A549 (cell line): Measurements from ENCODE around the gene ARID5B. TPM values are rescaled to one million over a fixed set of nuclear protein-coding genes. Genes with fewer than 3 reads are reported as not detected.

ENCODE experiments used
- ATAC-seq, 2 experiments: fragments of 200-7000 bp in 1 of 2; fragments of >200 bp in 1 of 2; cut with Nextera tagmentation in 1 of 2; cut with Tn5 transposase in 1 of 2; 3 replicates each; pipeline versions ENCODE4 v1.8.0 to v1.9.1; 2018 to 2020; ENCODE audit warnings: mild to moderate bottlenecking in 1 of 2, moderate library complexity in 1 of 2
- CTCF ChIA-PET: fragments of 300-600 bp; sonication (Branson Sonifier 250); formaldehyde crosslinking; extraction: SDS; loops from one replicate; lab custom pipeline; 2021; ENCODE audit warnings: antibody characterized with exemption, inconsistent platforms; lab: Yijun Ruan, JAX
- POLR2A ChIA-PET: fragments of 350-600 bp; formaldehyde crosslinking; extraction: SDS; loops from one replicate; lab custom pipeline; 2021; ENCODE audit warnings: antibody characterized with exemption, inconsistent platforms; lab: Yijun Ruan, JAX
- DNase-seq, 2 experiments: peaks; one replicate each; pipeline versions ENCODE4 v3.0.0 to v3.0.0-alpha.2; 2011 to 2016; ENCODE audit warnings: low read depth in 1 of 2, low spot score in 1 of 2
- FAIRE-seq: peaks from 2 replicates; lab custom pipeline; 2011; peaks lifted over from hg19 to GRCh38; lab: Jason Lieb, UNC
- H3K27ac ChIP-seq, 2 experiments: fragments of >200 bp; sonication (Bioruptor Twin); formaldehyde crosslinking; 3 replicates each; pipeline ENCODE4 v1.5.1; 2016 to 2017
- H3K4me1 ChIP-seq: fragments of >200 bp; sonication (Bioruptor Twin); formaldehyde crosslinking; 3 replicates; pipeline ENCODE4 v1.6.1; 2016
- H3K4me2 ChIP-seq: fragments of >200 bp; sonication (Bioruptor Twin); formaldehyde crosslinking; 3 replicates; pipeline ENCODE4 v1.6.1; 2016
- H3K4me3 ChIP-seq: fragments of >200 bp; sonication (Bioruptor Twin); formaldehyde crosslinking; 3 replicates; pipeline ENCODE4 v1.5.1; 2016
- H3K9me3 ChIP-seq: fragments of >200 bp; sonication (Bioruptor Twin); formaldehyde crosslinking; 3 replicates; pipeline ENCODE4 v1.6.1; 2016
- BHLHE40 ChIP-seq: IDR thresholded peaks from 2 replicates; pipeline ENCODE4 v1.6.1; 2012; ENCODE audit warnings: low read depth, low read length, inconsistent platforms
- CBX8 ChIP-seq: fragments of 200-600 bp; sonication (generic); IDR thresholded peaks from 2 replicates; pipeline ENCODE4 v1.6.1; 2016
- EHMT2 ChIP-seq: fragments of 200-600 bp; sonication (generic); IDR thresholded peaks from 2 replicates; pipeline ENCODE4 v1.6.1; 2016; ENCODE audit warnings: antibody characterized with exemption, low read depth, mild to moderate bottlenecking, moderate library complexity
- EP300 ChIP-seq, 2 experiments: fragments of >200 bp; sonication (Bioruptor Twin); formaldehyde crosslinking; IDR thresholded peaks; 2 replicates in 1 of 2; 3 replicates in 1 of 2; pipeline ENCODE4 v1.6.1; 2016 to 2017
- ESRRA ChIP-seq: fragments of 150-350 bp; IDR thresholded peaks from 2 replicates; pipeline ENCODE4 v1.6.1; 2014; ENCODE audit warnings: mild to moderate bottlenecking, low read length, borderline replicate concordance
- FOSL2 ChIP-seq, 2 experiments: fragments of 450-650 bp in 1 of 2; fragments of >200 bp in 1 of 2; sonication (Bioruptor Twin) in 1 of 2; formaldehyde crosslinking; IDR thresholded peaks; 2 replicates each; pipeline versions ENCODE4 v1.5.0 to v1.6.1; 2016 to 2020; ENCODE audit warnings: mild to moderate bottlenecking in 1 of 2, moderate library complexity in 1 of 2
- GATA3 ChIP-seq: IDR thresholded peaks from 2 replicates; pipeline ENCODE4 v1.6.1; 2012; ENCODE audit warnings: borderline replicate concordance
- HEYL ChIP-seq: fragments of 250-450 bp; sonication (Bioruptor Pico); IDR thresholded peaks from 2 replicates; pipeline ENCODE4 v1.8.0; 2021; ENCODE audit warnings: mild to moderate bottlenecking, moderate library complexity
- HOXA7 ChIP-seq: fragments of 250-450 bp; sonication (Bioruptor Pico); IDR thresholded peaks from 2 replicates; pipeline ENCODE4 v1.5.0; 2020; ENCODE audit warnings: mild to moderate bottlenecking, moderate library complexity
- HOXB13 ChIP-seq: fragments of 250-450 bp; sonication (Bioruptor Pico); IDR thresholded peaks from 2 replicates; pipeline ENCODE4 v1.5.0; 2020; ENCODE audit warnings: low read depth, mild to moderate bottlenecking, moderate library complexity
- JUNB ChIP-seq: fragments of >200 bp; sonication (Bioruptor Twin); formaldehyde crosslinking; IDR thresholded peaks from 2 replicates; pipeline ENCODE4 v1.6.1; 2016
- MAFK ChIP-seq: fragments of 450-650 bp; IDR thresholded peaks from 2 replicates; pipeline ENCODE4 v1.6.1; 2014; ENCODE audit not compliant: partially characterized antibody
- MAZ ChIP-seq: fragments of 150-350 bp; IDR thresholded peaks from 2 replicates; pipeline ENCODE4 v1.6.1; 2014; ENCODE audit warnings: antibody characterized with exemption, low read depth, low read length, borderline replicate concordance
- MYC ChIP-seq: IDR thresholded peaks from 2 replicates; pipeline ENCODE4 v1.6.1; 2012; ENCODE audit warnings: mild to moderate bottlenecking, inconsistent platforms, low read length, improper control_type of control experiment, borderline replicate concordance
- NR3C1 ChIP-seq: fragments of >200 bp; sonication (Bioruptor Twin); formaldehyde crosslinking; IDR thresholded peaks from 3 replicates; pipeline ENCODE4 v1.6.1; 2017
- POLR2A ChIP-seq: IDR thresholded peaks from 2 replicates; pipeline ENCODE4 v1.6.1; 2012; ENCODE audit warnings: mild to moderate bottlenecking, low read length
- RAD21 ChIP-seq, 2 experiments: fragments of >200 bp in 1 of 2; sonication (Bioruptor Twin) in 1 of 2; formaldehyde crosslinking in 1 of 2; IDR thresholded peaks in 1 of 2; conservative IDR thresholded peaks in 1 of 2; 2 replicates in 1 of 2; 3 replicates in 1 of 2; pipeline ENCODE4 v1.6.1; 2012 to 2018; ENCODE audit warnings: inconsistent platforms in 1 of 2
- SMC3 ChIP-seq: fragments of >200 bp; sonication (Bioruptor Twin); formaldehyde crosslinking; IDR thresholded peaks from 3 replicates; pipeline ENCODE4 v1.6.1; 2018; ENCODE audit warnings: inconsistent platforms
- ZFP36 ChIP-seq: fragments of 450-650 bp; IDR thresholded peaks from 2 replicates; pipeline ENCODE4 v1.6.1; 2014; ENCODE audit warnings: borderline replicate concordance; ENCODE audit not compliant: partially characterized antibody
- ZSCAN20 ChIP-seq: fragments of 250-450 bp; sonication (Bioruptor Pico); IDR thresholded peaks from 2 replicates; pipeline ENCODE4 v1.8.0; 2022; ENCODE audit warnings: mild to moderate bottlenecking, moderate library complexity
- WGBS: methylation state at CpG from one replicate; pipeline ENCODE4 v1.1.6; 2017; ENCODE audit errors: missing lambda C conversion rate; 5-methylcytosine and 5-hydroxymethylcytosine counted together
- polyA plus RNA-seq, 4 experiments: library from polyadenylated mRNA; depleted of rRNA in 3 of 4; stranded (reverse); fragments of >200 nt; fragmentation: RNase III in 1 of 4; extraction: RNeasy Plus Mini Kit Qiagen cat#74134 plus additional on column Dnase treatment in 1 of 4; gene quantifications; 2 replicates in 3 of 4; 3 replicates in 1 of 4; pipeline ENCODE4 v1.2.3, GENCODE V29; 2011 to 2017
- TF ChIP-seq, protein P1 (sequence below): IDR thresholded peaks from 2 replicates; pipeline ENCODE4 v1.6.1; 2012
- TF ChIP-seq, protein P2 (sequence below): fragments of >200 bp; sonication (Bioruptor Twin); formaldehyde crosslinking; IDR thresholded peaks from 3 replicates; pipeline ENCODE4 v1.5.1; 2016
- TF ChIP-seq, protein P3 (sequence below): fragments of 200-600 bp; sonication (generic); IDR thresholded peaks from 2 replicates; pipeline ENCODE4 v1.6.1; 2016; ENCODE audit warnings: antibody characterized with exemption, mild to moderate bottlenecking, moderate library complexity
- TF ChIP-seq, protein P4 (sequence below): fragments of 250-450 bp; sonication (Bioruptor Pico); IDR thresholded peaks from 2 replicates; pipeline ENCODE4 v1.5.0; 2021; ENCODE audit warnings: mild to moderate bottlenecking, moderate library complexity, borderline replicate concordance
- TF ChIP-seq, protein P5 (sequence below): fragments of >200 bp; sonication (Bioruptor Twin); formaldehyde crosslinking; IDR thresholded peaks from 2 replicates; pipeline ENCODE4 v1.6.1; 2016

The ARID5B gene
- polyA plus RNA-seq, 2 of the 4 experiments (the other 2 are of a cell fraction): 0.75 to 1.6 TPM

DNA sequence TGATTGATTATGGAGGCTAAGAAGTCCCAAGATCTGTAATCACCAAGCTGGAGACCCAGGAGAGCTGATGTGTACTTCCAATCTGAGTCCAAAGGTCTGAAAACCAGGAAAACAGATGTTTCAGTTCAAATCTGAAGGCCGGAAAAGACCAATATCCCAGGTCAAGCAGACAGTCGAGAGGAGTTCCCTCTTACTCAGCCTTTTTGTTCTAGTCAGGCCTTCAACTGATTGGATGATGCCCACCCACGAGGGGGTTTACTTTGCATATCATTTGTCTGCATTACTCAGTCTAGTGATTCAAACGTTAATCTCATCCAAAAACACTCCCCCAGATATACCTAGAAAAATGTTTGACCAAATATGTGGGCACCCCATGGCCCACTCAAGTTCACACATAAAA, 7.4 kb upstream of the ARID5B start:
- peaks cover 23% of the 10 kb centered on the region; the same call in 2 of the 3 replicates for H3K4me1 ChIP-seq
- no peak overlapping the region for H3K27ac ChIP-seq
- no peak overlapping the region for H3K4me2 ChIP-seq
- FAIRE-seq (no peak), ATAC-seq (no peak), DNase-seq (no peak)
- H3K4me3 ChIP-seq: no peak overlapping the region
- POLR2A ChIA-PET: no interaction called here
- TF ChIP-seq NR3C1 (no peak), HEYL (CRISPR knock-in tag) (no peak), BHLHE40 (no peak), GATA3 (no peak), FOSL2 (IDR thresholded peaks at IDR 0.05) (no peak), FOSL2 (CRISPR knock-in tag; IDR thresholded peaks at IDR 0.05) (no peak), JUNB (no peak), EHMT2 (no peak), RAD21 (conservative IDR thresholded peaks at IDR 0.05 in 1 of 2, IDR thresholded peaks at IDR 0.05 in 1 of 2) (no peak), MAFK (no peak), MAZ (no peak), ZFP36 (no peak), EP300 (IDR thresholded peaks at IDR 0.05) (no peak), HOXA7 (no peak), HOXB13 (CRISPR knock-in tag) (no peak)
- TF ChIP-seq, protein P1, sequence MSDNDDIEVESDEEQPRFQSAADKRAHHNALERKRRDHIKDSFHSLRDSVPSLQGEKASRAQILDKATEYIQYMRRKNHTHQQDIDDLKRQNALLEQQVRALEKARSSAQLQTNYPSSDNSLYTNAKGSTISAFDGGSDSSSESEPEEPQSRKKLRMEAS: no peak
- TF ChIP-seq, protein P2, sequence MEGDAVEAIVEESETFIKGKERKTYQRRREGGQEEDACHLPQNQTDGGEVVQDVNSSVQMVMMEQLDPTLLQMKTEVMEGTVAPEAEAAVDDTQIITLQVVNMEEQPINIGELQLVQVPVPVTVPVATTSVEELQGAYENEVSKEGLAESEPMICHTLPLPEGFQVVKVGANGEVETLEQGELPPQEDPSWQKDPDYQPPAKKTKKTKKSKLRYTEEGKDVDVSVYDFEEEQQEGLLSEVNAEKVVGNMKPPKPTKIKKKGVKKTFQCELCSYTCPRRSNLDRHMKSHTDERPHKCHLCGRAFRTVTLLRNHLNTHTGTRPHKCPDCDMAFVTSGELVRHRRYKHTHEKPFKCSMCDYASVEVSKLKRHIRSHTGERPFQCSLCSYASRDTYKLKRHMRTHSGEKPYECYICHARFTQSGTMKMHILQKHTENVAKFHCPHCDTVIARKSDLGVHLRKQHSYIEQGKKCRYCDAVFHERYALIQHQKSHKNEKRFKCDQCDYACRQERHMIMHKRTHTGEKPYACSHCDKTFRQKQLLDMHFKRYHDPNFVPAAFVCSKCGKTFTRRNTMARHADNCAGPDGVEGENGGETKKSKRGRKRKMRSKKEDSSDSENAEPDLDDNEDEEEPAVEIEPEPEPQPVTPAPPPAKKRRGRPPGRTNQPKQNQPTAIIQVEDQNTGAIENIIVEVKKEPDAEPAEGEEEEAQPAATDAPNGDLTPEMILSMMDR: no peak
- TF ChIP-seq, protein P3, sequence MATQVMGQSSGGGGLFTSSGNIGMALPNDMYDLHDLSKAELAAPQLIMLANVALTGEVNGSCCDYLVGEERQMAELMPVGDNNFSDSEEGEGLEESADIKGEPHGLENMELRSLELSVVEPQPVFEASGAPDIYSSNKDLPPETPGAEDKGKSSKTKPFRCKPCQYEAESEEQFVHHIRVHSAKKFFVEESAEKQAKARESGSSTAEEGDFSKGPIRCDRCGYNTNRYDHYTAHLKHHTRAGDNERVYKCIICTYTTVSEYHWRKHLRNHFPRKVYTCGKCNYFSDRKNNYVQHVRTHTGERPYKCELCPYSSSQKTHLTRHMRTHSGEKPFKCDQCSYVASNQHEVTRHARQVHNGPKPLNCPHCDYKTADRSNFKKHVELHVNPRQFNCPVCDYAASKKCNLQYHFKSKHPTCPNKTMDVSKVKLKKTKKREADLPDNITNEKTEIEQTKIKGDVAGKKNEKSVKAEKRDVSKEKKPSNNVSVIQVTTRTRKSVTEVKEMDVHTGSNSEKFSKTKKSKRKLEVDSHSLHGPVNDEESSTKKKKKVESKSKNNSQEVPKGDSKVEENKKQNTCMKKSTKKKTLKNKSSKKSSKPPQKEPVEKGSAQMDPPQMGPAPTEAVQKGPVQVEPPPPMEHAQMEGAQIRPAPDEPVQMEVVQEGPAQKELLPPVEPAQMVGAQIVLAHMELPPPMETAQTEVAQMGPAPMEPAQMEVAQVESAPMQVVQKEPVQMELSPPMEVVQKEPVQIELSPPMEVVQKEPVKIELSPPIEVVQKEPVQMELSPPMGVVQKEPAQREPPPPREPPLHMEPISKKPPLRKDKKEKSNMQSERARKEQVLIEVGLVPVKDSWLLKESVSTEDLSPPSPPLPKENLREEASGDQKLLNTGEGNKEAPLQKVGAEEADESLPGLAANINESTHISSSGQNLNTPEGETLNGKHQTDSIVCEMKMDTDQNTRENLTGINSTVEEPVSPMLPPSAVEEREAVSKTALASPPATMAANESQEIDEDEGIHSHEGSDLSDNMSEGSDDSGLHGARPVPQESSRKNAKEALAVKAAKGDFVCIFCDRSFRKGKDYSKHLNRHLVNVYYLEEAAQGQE: no peak
- TF ChIP-seq, protein P4, sequence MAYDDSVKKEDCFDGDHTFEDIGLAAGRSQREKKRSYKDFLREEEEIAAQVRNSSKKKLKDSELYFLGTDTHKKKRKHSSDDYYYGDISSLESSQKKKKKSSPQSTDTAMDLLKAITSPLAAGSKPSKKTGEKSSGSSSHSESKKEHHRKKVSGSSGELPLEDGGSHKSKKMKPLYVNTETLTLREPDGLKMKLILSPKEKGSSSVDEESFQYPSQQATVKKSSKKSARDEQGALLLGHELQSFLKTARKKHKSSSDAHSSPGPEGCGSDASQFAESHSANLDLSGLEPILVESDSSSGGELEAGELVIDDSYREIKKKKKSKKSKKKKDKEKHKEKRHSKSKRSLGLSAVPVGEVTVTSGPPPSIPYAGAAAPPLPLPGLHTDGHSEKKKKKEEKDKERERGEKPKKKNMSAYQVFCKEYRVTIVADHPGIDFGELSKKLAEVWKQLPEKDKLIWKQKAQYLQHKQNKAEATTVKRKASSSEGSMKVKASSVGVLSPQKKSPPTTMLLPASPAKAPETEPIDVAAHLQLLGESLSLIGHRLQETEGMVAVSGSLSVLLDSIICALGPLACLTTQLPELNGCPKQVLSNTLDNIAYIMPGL (CRISPR knock-in tag): no peak
- H3K9me3 ChIP-seq: no peaks in the 10 kb centered on the region
- CTCF ChIA-PET: interaction anchor here (0.6 kb wide), 1 partner anchor 8 kb away, joined by 3 read pairs; no protein-coding TSS in a partner anchor
- 47% methylated on average over 4 of the region's 4 CpGs for WGBS

DNA sequence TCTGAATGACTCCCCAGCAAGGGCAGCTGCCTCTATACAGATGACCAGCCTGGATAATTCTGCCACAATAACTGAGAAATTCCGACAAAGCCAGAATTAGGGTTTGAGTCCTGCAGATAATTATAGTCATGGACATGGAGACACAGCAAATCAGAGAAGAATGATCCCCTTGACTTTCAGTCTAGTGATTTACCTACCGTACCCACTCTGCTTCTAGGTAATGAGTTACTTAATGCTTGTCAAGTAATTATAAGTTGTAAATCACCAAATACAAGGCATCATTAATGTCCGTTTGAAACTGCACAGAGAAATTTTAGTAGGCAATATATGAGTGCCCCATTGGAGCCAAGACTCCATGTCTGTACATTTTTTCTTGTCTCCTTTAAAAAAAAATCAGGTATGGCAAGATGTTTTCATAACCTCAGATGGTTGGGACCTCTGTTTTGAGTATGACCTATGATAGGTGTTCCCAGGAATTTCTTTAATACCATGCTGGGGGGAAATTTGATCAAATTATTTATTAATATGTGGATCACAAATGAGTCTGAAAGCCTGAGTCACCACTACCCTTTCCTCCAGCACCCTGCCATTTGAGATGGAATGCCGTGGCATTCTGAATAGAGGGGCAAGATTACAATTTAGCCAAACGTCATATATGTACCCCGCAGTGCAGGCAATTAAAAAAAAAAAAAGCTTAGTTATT, 5.5 kb upstream of the ARID5B start:
- Histone ChIP-seq H3K4me2 (no peak overlapping the region), H3K9me3 (no peaks in the 10 kb centered on the region), H3K4me3 (no peak overlapping the region), H3K27ac (no peak overlapping the region), H3K4me1 (peaks cover 32% of the 10 kb centered on the region; the same call in 2 of the 3 replicates)
- no peak for TF ChIP-seq SMC3
- TF ChIP-seq, protein P1: no peak
- no peak for TF ChIP-seq FOSL2 (IDR thresholded peaks at IDR 0.05)
- TF ChIP-seq FOSL2 (CRISPR knock-in tag; IDR thresholded peaks at IDR 0.05): no peak
- no peak for TF ChIP-seq MYC
- no peak for TF ChIP-seq CBX8
- no peak for TF ChIP-seq NR3C1
- TF ChIP-seq HOXB13 (CRISPR knock-in tag): no peak
- TF ChIP-seq MAFK: no peak
- TF ChIP-seq, protein P5, sequence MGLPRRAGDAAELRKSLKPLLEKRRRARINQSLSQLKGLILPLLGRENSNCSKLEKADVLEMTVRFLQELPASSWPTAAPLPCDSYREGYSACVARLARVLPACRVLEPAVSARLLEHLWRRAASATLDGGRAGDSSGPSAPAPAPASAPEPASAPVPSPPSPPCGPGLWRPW: no peak
- TF ChIP-seq POLR2A: no peak
- no peak for TF ChIP-seq ESRRA
- no peak for TF ChIP-seq ZSCAN20 (CRISPR knock-in tag)
- FAIRE-seq (no peak), DNase-seq (no peak), ATAC-seq (no peak)
- CTCF ChIA-PET: interaction anchor here (0.6 to 2.7 kb wide), 17 partner anchors 10 to 193 kb away, joined by 3 to 12 read pairs (median 4); no protein-coding TSS in a partner anchor
- POLR2A ChIA-PET: no interaction called here
- WGBS: 77% methylated on average over 6 of the region's 6 CpGs
